Neuronal stem cell (in vitro differentiated cells): ENCODE measurements around the gene SPAG16.

ENCODE experiments used
- DNase-seq: peaks from one replicate; pipeline ENCODE4 v3.0.0-alpha.2; 2013; ENCODE audit warnings: low spot score
- H2AFZ ChIP-seq: one replicate; pipeline ENCODE4 v1.6.1; 2013; ENCODE audit warnings: mild to moderate bottlenecking, low read length, inconsistent platforms
- H2AK5ac ChIP-seq: 2 replicates; pipeline ENCODE4 v1.6.1; 2013; ENCODE audit warnings: low read depth, mild to moderate bottlenecking, inconsistent platforms, low read length, moderate library complexity, mixed read lengths
- H2BK120ac ChIP-seq: 2 replicates; pipeline ENCODE4 v1.6.1; 2013; ENCODE audit warnings: low read depth, mild to moderate bottlenecking, inconsistent platforms, low read length, moderate library complexity, mixed read lengths
- H2BK12ac ChIP-seq: one replicate; pipeline ENCODE4 v1.6.1; 2013; ENCODE audit warnings: low read length, inconsistent platforms
- H2BK15ac ChIP-seq: 2 replicates; pipeline ENCODE4 v1.6.1; 2013; ENCODE audit warnings: mild to moderate bottlenecking, low read length, inconsistent platforms, mixed read lengths
- H2BK5ac ChIP-seq: one replicate; pipeline ENCODE4 v1.6.1; 2013; ENCODE audit warnings: inconsistent platforms, mild to moderate bottlenecking, low read length, moderate library complexity
- H3K14ac ChIP-seq: one replicate; pipeline ENCODE4 v1.6.1; 2013; ENCODE audit warnings: low read length, inconsistent platforms
- H3K18ac ChIP-seq: 2 replicates; pipeline ENCODE4 v1.6.1; 2013; ENCODE audit warnings: low read length, inconsistent platforms
- H3K23ac ChIP-seq: 2 replicates; pipeline ENCODE4 v1.6.1; 2013; ENCODE audit warnings: low read depth, mild to moderate bottlenecking, mixed read lengths, low read length, inconsistent platforms; ENCODE audit not compliant: poor library complexity
- H3K27ac ChIP-seq: replicated peaks from 3 replicates; pipeline ENCODE4 v1.5.1; 2013; ENCODE audit warnings: low read length, inconsistent platforms
- H3K27me3 ChIP-seq, 3 experiments: 2 replicates each; pipeline ENCODE4 v1.6.1; 2013; ENCODE audit warnings: low read length in 3 of 3, mild to moderate bottlenecking in 2 of 3, inconsistent platforms in 1 of 3, low read depth in 1 of 3, mixed read lengths in 1 of 3, moderate library complexity in 1 of 3; ENCODE audit not compliant: control insufficient read depth in 3 of 3, insufficient read depth in 3 of 3
- H3K36me3 ChIP-seq, 2 donors: replicated peaks in 1 of 2; 2 replicates each; pipeline ENCODE4 v1.6.1; 2013; ENCODE audit warnings: low read length in 2 of 2; ENCODE audit not compliant: control insufficient read depth in 2 of 2, insufficient read depth in 2 of 2
- H3K4ac ChIP-seq: 2 replicates; pipeline ENCODE4 v1.6.1; 2013; ENCODE audit warnings: inconsistent platforms, mild to moderate bottlenecking, low read length, moderate library complexity
- H3K4me1 ChIP-seq, 2 donors: 1 replicate in 1 of 2; 2 replicates in 1 of 2; pipeline ENCODE4 v1.6.1; 2013; ENCODE audit warnings: low read length in 2 of 2, low read depth in 1 of 2; ENCODE audit not compliant: control insufficient read depth in 2 of 2, insufficient read depth in 1 of 2
- H3K4me2 ChIP-seq: one replicate; pipeline ENCODE4 v1.6.1; 2013; ENCODE audit warnings: mild to moderate bottlenecking, low read length, inconsistent platforms; ENCODE audit not compliant: insufficient read depth, poor library complexity, severe bottlenecking
- H3K4me3 ChIP-seq, 2 donors: 2 replicates each; pipeline ENCODE4 v1.5.1; 2013; ENCODE audit warnings: low read length in 2 of 2, mild to moderate bottlenecking in 2 of 2, inconsistent platforms in 1 of 2, moderate library complexity in 1 of 2
- H3K79me1 ChIP-seq: one replicate; pipeline ENCODE4 v1.6.1; 2013; ENCODE audit warnings: low read depth, mild to moderate bottlenecking, inconsistent platforms, low read length, moderate library complexity
- H3K9ac ChIP-seq: one replicate; pipeline ENCODE4 v1.6.1; 2013; ENCODE audit warnings: mild to moderate bottlenecking, low read depth, low read length, inconsistent platforms; ENCODE audit not compliant: poor library complexity
- H3K9me3 ChIP-seq, 2 donors: replicated peaks in 1 of 2; 2 replicates each; pipeline versions ENCODE3 to v1.6.1; 2013; ENCODE audit warnings: low read length in 2 of 2, mild to moderate bottlenecking in 2 of 2, inconsistent platforms in 1 of 2, low read depth in 1 of 2, mixed read lengths in 1 of 2, moderate library complexity in 1 of 2; ENCODE audit not compliant: control insufficient read depth in 2 of 2, insufficient read depth in 1 of 2
- H4K8ac ChIP-seq: one replicate; pipeline ENCODE4 v1.6.1; 2013; ENCODE audit warnings: low read depth, mild to moderate bottlenecking, inconsistent platforms, low read length, moderate library complexity
- H4K91ac ChIP-seq: one replicate; pipeline ENCODE4 v1.6.1; 2013; ENCODE audit warnings: low read length, low read depth, mild to moderate bottlenecking, inconsistent platforms; ENCODE audit not compliant: poor library complexity
- WGBS, 2 donors: extraction: QIAGEN DNeasy Blood & Tissue Kit; methylation state at CpG; one replicate each; pipeline ENCODE4 v1.1.7; 2013; ENCODE audit warnings: missing lambda C conversion rate in 2 of 2, mixed read lengths in 1 of 2; ENCODE audit not compliant: insufficient read length in 2 of 2, insufficient replicate concordance in 1 of 2; ENCODE audit errors: extremely low coverage in 2 of 2; 5-methylcytosine and 5-hydroxymethylcytosine counted together

Gene SPAG16

GRCh38 chr2:214011676-214012075 lies 727.4 kb downstream of the SPAG16 start:
- no peak overlapping the region for H4K91ac ChIP-seq
- DNase-seq = no peak
- H3K27ac ChIP-seq = no peak overlapping the region
- no peaks in the 10 kb centered on the region for H3K4me1 ChIP-seq
- H3K23ac ChIP-seq = no peak overlapping the region
- H4K8ac ChIP-seq = no peak overlapping the region
- H2BK15ac ChIP-seq = no peak overlapping the region
- no peak overlapping the region for H3K9ac ChIP-seq
- no peak overlapping the region for H2BK12ac ChIP-seq
- no peak overlapping the region for H2BK5ac ChIP-seq
- H2BK120ac ChIP-seq = no peak overlapping the region
- no peak overlapping the region for H2AK5ac ChIP-seq
- no peaks in the 10 kb centered on the region for H3K79me1 ChIP-seq
- H3K4ac ChIP-seq = no peak overlapping the region
- H3K27me3 ChIP-seq = no peaks in the 10 kb centered on the region
- H3K14ac ChIP-seq = no peak overlapping the region
- no peak overlapping the region for H3K4me2 ChIP-seq
- H2AFZ ChIP-seq = no peak overlapping the region
- no peaks in the 10 kb centered on the region for H3K36me3 ChIP-seq
- WGBS, 2 donors = no CpG with 5 or more reads among the region's 3 CpGs
- no peak overlapping the region for H3K18ac ChIP-seq
- peaks cover 0 to 2% of the 10 kb centered on the region in 2 donors for H3K9me3 ChIP-seq
- H3K4me3 ChIP-seq = no peak overlapping the region

- DNase-seq = no peak
- H3K4me1 ChIP-seq = peaks cover 0 to 2% of the 10 kb centered on the region in 2 donors
- H3K14ac ChIP-seq = no peak overlapping the region
- WGBS, 2 donors = no CpG with 5 or more reads among the region's 7 CpGs
- H2AFZ ChIP-seq = no peak overlapping the region
- no peaks in the 10 kb centered on the region for H3K79me1 ChIP-seq
- H2BK15ac ChIP-seq = no peak overlapping the region
- H2AK5ac ChIP-seq = no peak overlapping the region
- H2BK120ac ChIP-seq = no peak overlapping the region
- H3K9ac ChIP-seq = no peak overlapping the region
- H3K4ac ChIP-seq = no peak overlapping the region
- no peak overlapping the region for H3K4me3 ChIP-seq
- H4K8ac ChIP-seq = no peak overlapping the region
- H2BK5ac ChIP-seq = no peak overlapping the region
- H3K36me3 ChIP-seq = no peaks in the 10 kb centered on the region
- no peak overlapping the region for H3K4me2 ChIP-seq
- H3K27me3 ChIP-seq = no peaks in the 10 kb centered on the region
- H2BK12ac ChIP-seq = no peak overlapping the region
- H3K23ac ChIP-seq = no peak overlapping the region
- H4K91ac ChIP-seq = no peak overlapping the region
- H3K9me3 ChIP-seq = peaks cover 0 to 2% of the 10 kb centered on the region in 2 donors
- H3K18ac ChIP-seq = no peak overlapping the region
- H3K27ac ChIP-seq = no peak overlapping the region
Measured at GRCh38 chr2:214014551-214015220, 730.4 kb downstream of the SPAG16 start.

GRCh38 chr2:214019229-214019972 lies 735.1 kb downstream of the SPAG16 start:
- no peak overlapping the region for H3K4ac ChIP-seq
- H2BK15ac ChIP-seq = no peak overlapping the region
- H3K79me1 ChIP-seq = no peaks in the 10 kb centered on the region
- no peak overlapping the region for H2BK12ac ChIP-seq
- H2BK5ac ChIP-seq = no peak overlapping the region
- peaks cover 0 to 2% of the 10 kb centered on the region in 2 donors for H3K9me3 ChIP-seq
- H3K27me3 ChIP-seq = no peaks in the 10 kb centered on the region
- no peak overlapping the region for H3K23ac ChIP-seq
- DNase-seq = no peak
- no peak overlapping the region for H3K4me2 ChIP-seq
- H3K36me3 ChIP-seq = no peaks in the 10 kb centered on the region
- H3K9ac ChIP-seq = no peak overlapping the region
- peak overlapping the region; percentile 78 for H2AFZ ChIP-seq
- no peak overlapping the region for H2BK120ac ChIP-seq
- no CpG with 5 or more reads among the region's 3 CpGs for WGBS, 2 donors
- no peak overlapping the region for H4K91ac ChIP-seq
- H3K27ac ChIP-seq = no peak overlapping the region
- H2AK5ac ChIP-seq = no peak overlapping the region
- H3K14ac ChIP-seq = no peak overlapping the region
- H3K4me3 ChIP-seq = no peak overlapping the region
- H4K8ac ChIP-seq = no peak overlapping the region
- no peak overlapping the region for H3K18ac ChIP-seq
- peaks cover 0 to 2% of the 10 kb centered on the region in 2 donors for H3K4me1 ChIP-seq

GRCh38 chr2:214019973-214020345 lies 735.7 kb downstream of the SPAG16 start:
- Histone ChIP-seq H3K27me3 (no peaks in the 10 kb centered on the region), H2BK120ac (no peak overlapping the region), H2BK12ac (no peak overlapping the region), H2BK5ac (no peak overlapping the region), H3K79me1 (no peaks in the 10 kb centered on the region), H3K14ac (no peak overlapping the region), H3K4ac (no peak overlapping the region), H2AFZ (no peak overlapping the region), H3K9me3 (peaks cover 0 to under 1% of the 10 kb centered on the region in 2 donors), H3K9ac (no peak overlapping the region), H3K36me3 (no peaks in the 10 kb centered on the region), H4K8ac (no peak overlapping the region), H4K91ac (no peak overlapping the region), H3K18ac (no peak overlapping the region), H3K4me1 (peaks cover 0 to 2% of the 10 kb centered on the region in 2 donors), H3K23ac (no peak overlapping the region), H2BK15ac (no peak overlapping the region), H3K27ac (no peak overlapping the region), H3K4me3 (no peak overlapping the region), H3K4me2 (no peak overlapping the region), H2AK5ac (no peak overlapping the region)
- no CpG with 5 or more reads among the region's 4 CpGs for WGBS, 2 donors
- no peak for DNase-seq
